Mesenchymal stem cell (in vitro differentiated cells and primary cell): Measurements from ENCODE around the gene LIM2.

Experiments used
- DNase-seq: peaks from one replicate; pipeline ENCODE4 v3.0.0-alpha.2; 2013
- H2AFZ ChIP-seq: one replicate; pipeline ENCODE4 v1.6.1; 2013; ENCODE audit warnings: low read depth, mild to moderate bottlenecking, control low read depth, inconsistent platforms, low read length, moderate library complexity
- H2AK5ac ChIP-seq: 2 replicates; pipeline ENCODE4 v1.6.1; 2013; ENCODE audit warnings: low read length, moderate library complexity, mild to moderate bottlenecking, inconsistent platforms; ENCODE audit not compliant: severe bottlenecking
- H2BK120ac ChIP-seq: one replicate; pipeline ENCODE4 v1.6.1; 2013; ENCODE audit warnings: low read depth, mild to moderate bottlenecking, inconsistent platforms, low read length, moderate library complexity
- H2BK12ac ChIP-seq, 2 experiments: one replicate each; pipeline ENCODE4 v1.6.1; 2013; ENCODE audit warnings: inconsistent platforms in 2 of 2, low read length in 2 of 2, mild to moderate bottlenecking in 2 of 2, moderate library complexity in 2 of 2, control low read depth in 1 of 2
- H2BK15ac ChIP-seq: one replicate; pipeline ENCODE4 v1.6.1; 2013; ENCODE audit warnings: mild to moderate bottlenecking, low read depth, inconsistent platforms; ENCODE audit not compliant: poor library complexity, severe bottlenecking
- H2BK5ac ChIP-seq: 2 replicates; pipeline ENCODE4 v1.6.1; 2013; ENCODE audit warnings: low read depth, mild to moderate bottlenecking, low read length, control low read depth, inconsistent platforms; ENCODE audit not compliant: poor library complexity, severe bottlenecking
- H3K14ac ChIP-seq, 2 experiments: one replicate each; pipeline ENCODE4 v1.6.1; 2013; ENCODE audit warnings: inconsistent platforms in 2 of 2, low read length in 2 of 2, control low read depth in 1 of 2, mild to moderate bottlenecking in 1 of 2, moderate library complexity in 1 of 2
- H3K18ac ChIP-seq, 2 experiments: one replicate each; pipeline ENCODE4 v1.6.1; 2013; ENCODE audit warnings: inconsistent platforms in 2 of 2, low read length in 2 of 2, control low read depth in 1 of 2, low read depth in 1 of 2, mild to moderate bottlenecking in 1 of 2
- H3K23ac ChIP-seq, 2 experiments: one replicate each; pipeline ENCODE4 v1.6.1; 2013; ENCODE audit warnings: inconsistent platforms in 2 of 2, low read length in 2 of 2, mild to moderate bottlenecking in 2 of 2, moderate library complexity in 2 of 2, control low read depth in 1 of 2
- H3K27ac ChIP-seq: 2 replicates; pipeline ENCODE4 v1.5.1; 2013; ENCODE audit warnings: mild to moderate bottlenecking, moderate library complexity, low read length, control low read depth, inconsistent platforms; ENCODE audit not compliant: poor library complexity, severe bottlenecking
- H3K27me3 ChIP-seq, 2 experiments: 2 replicates each; pipeline versions ENCODE4 v1.6.1 to v1.7.0; 2013; ENCODE audit warnings: low read length in 2 of 2, mild to moderate bottlenecking in 2 of 2, moderate library complexity in 2 of 2, control low read depth in 1 of 2, inconsistent platforms in 1 of 2; ENCODE audit not compliant: control insufficient read depth in 1 of 2, insufficient read depth in 1 of 2
- H3K36me3 ChIP-seq, 2 experiments: 2 replicates each; pipeline versions ENCODE4 v1.6.1 to v1.7.0; 2013; ENCODE audit warnings: low read length in 2 of 2, control low read depth in 1 of 2, inconsistent platforms in 1 of 2, low read depth in 1 of 2, mild to moderate bottlenecking in 1 of 2; ENCODE audit not compliant: insufficient read depth in 2 of 2, control insufficient read depth in 1 of 2
- H3K4ac ChIP-seq, 2 experiments: one replicate each; pipeline ENCODE4 v1.6.1; 2013; ENCODE audit warnings: inconsistent platforms in 2 of 2, low read length in 2 of 2, mild to moderate bottlenecking in 2 of 2, moderate library complexity in 2 of 2, control low read depth in 1 of 2, low read depth in 1 of 2
- H3K4me1 ChIP-seq: 2 replicates; pipeline ENCODE4 v1.6.1; 2013; ENCODE audit warnings: low read depth, low read length, control low read depth; ENCODE audit not compliant: control insufficient read depth, insufficient read depth
- H3K4me2 ChIP-seq: 2 replicates; pipeline ENCODE4 v1.6.1; 2013; ENCODE audit warnings: low read length, mild to moderate bottlenecking, inconsistent platforms; ENCODE audit not compliant: poor library complexity, severe bottlenecking
- H3K4me3 ChIP-seq, 2 experiments: 2 replicates each; pipeline versions ENCODE4 v1.5.1 to v1.7.0; 2013; ENCODE audit warnings: low read length in 2 of 2, mild to moderate bottlenecking in 2 of 2, control low read depth in 1 of 2, low read depth in 1 of 2; ENCODE audit not compliant: insufficient read depth in 1 of 2
- H3K79me1 ChIP-seq: replicated peaks from 2 replicates; pipeline ENCODE4 v1.6.1; 2013; ENCODE audit warnings: mild to moderate bottlenecking, control low read depth, low read length, inconsistent platforms; ENCODE audit not compliant: poor library complexity, severe bottlenecking
- H3K9ac ChIP-seq: 2 replicates; pipeline ENCODE4 v1.7.0; 2013; ENCODE audit warnings: mild to moderate bottlenecking, low read length, moderate library complexity
- H3K9me3 ChIP-seq: 2 replicates; pipeline ENCODE4 v1.7.0; 2013; ENCODE audit warnings: mild to moderate bottlenecking, low read length; ENCODE audit not compliant: control insufficient read depth
- H4K8ac ChIP-seq: one replicate; pipeline ENCODE4 v1.6.1; 2013; ENCODE audit warnings: inconsistent platforms, mild to moderate bottlenecking, low read length, moderate library complexity
- H4K91ac ChIP-seq: one replicate; pipeline ENCODE4 v1.6.1; 2013; ENCODE audit warnings: mild to moderate bottlenecking, low read length, inconsistent platforms
- WGBS: methylation state at CpG from one replicate; pipeline ENCODE4 v1.1.7; 2013; ENCODE audit warnings: mixed read lengths; 5-methylcytosine and 5-hydroxymethylcytosine counted together

Gene LIM2

GRCh38 chr19:51330366-51330765 is 57.4 kb downstream of the LIM2 start:
- Histone ChIP-seq H3K23ac (no peak overlapping the region), H3K36me3 (peaks cover 0 to 5% of the 10 kb centered on the region in 2 experiments), H3K79me1 (no peaks in the 10 kb centered on the region), H2BK15ac (no peak overlapping the region), H3K9ac (no peak overlapping the region), H3K4me2 (no peak overlapping the region), H2AFZ (no peak overlapping the region), H4K8ac (no peak overlapping the region), H2AK5ac (no peak overlapping the region), H3K4me3 (no peak overlapping the region), H3K27me3 (peaks cover 0 to 27% of the 10 kb centered on the region in 2 experiments), H3K4me1 (no peaks in the 10 kb centered on the region), H2BK120ac (no peak overlapping the region), H2BK12ac (no peak overlapping the region), H3K18ac (no peak overlapping the region), H3K9me3 (peaks cover 5% of the 10 kb centered on the region), H3K14ac (no peak overlapping the region), H4K91ac (no peak overlapping the region), H2BK5ac (no peak overlapping the region), H3K27ac (no peak overlapping the region), H3K4ac (no peak overlapping the region)
- no peak for DNase-seq
- 97% methylated on average over 4 of the region's 4 CpGs for WGBS
